Measurements from ENCODE around the gene GBP6. TPM values are rescaled to one million over a fixed set of nuclear protein-coding genes. Genes with fewer than 3 reads are reported as not detected.
"Not testable (repeated sequence)": the region's sequence is repeated elsewhere in the genome, so short reads cannot be mapped to it uniquely, and the experiment has no call there.

The GBP6 gene
- total RNA-seq, 1 donor from 2014 or later, result not detected

GRCh38 chr1:89405275-89405929 lies 41.5 kb downstream of the GBP6 start:
- Mint-ChIP-seq H3K27ac (ENCODE audit: unreplicated experiment) (no peak overlapping the region), H3K4me3 (ENCODE audit: unreplicated experiment) (no peak overlapping the region)

GRCh38 chr1:89407360-89407759 lies 43.5 kb downstream of the GBP6 start:
- H3K36me3 Mint-ChIP-seq (ENCODE audit: unreplicated experiment), result no peaks in the 10 kb centered on the region
- H3K4me1 Mint-ChIP-seq (ENCODE audit: unreplicated experiment), result no peaks in the 10 kb centered on the region
- TF ChIP-seq CTCF (IDR thresholded peaks at IDR 0.05), result no peak
- H3K4me3 Mint-ChIP-seq (ENCODE audit: unreplicated experiment), result no peak overlapping the region
- H3K27me3 Mint-ChIP-seq (ENCODE audit: unreplicated experiment), result peaks cover 2% of the 10 kb centered on the region
- H3K9me3 Mint-ChIP-seq (ENCODE audit: unreplicated experiment), result no peaks in the 10 kb centered on the region
- H3K27ac Mint-ChIP-seq (ENCODE audit: unreplicated experiment), result no peak overlapping the region
- no peak for DNase-seq (ENCODE audit: extremely low spot score, unreplicated experiment)

More at GRCh38 chr1:89405275-89405929, 41.5 kb downstream of the GBP6 start:
- no peak for DNase-seq (ENCODE audit: extremely low spot score, unreplicated experiment)
- H3K4me1 Mint-ChIP-seq (ENCODE audit: unreplicated experiment), result no peaks in the 10 kb centered on the region
- peaks cover 4% of the 10 kb centered on the region for H3K9me3 Mint-ChIP-seq (ENCODE audit: unreplicated experiment)
- TF ChIP-seq CTCF (IDR thresholded peaks at IDR 0.05), result no peak
- peaks cover 2% of the 10 kb centered on the region for H3K27me3 Mint-ChIP-seq (ENCODE audit: unreplicated experiment)
- H3K36me3 Mint-ChIP-seq (ENCODE audit: unreplicated experiment), result no peaks in the 10 kb centered on the region

- H3K36me3 Mint-ChIP-seq (ENCODE audit: unreplicated experiment); H3K4me1 Mint-ChIP-seq (ENCODE audit: unreplicated experiment); H3K4me3 Mint-ChIP-seq (ENCODE audit: unreplicated experiment); H3K27me3 Mint-ChIP-seq (ENCODE audit: unreplicated experiment); H3K27ac Mint-ChIP-seq (ENCODE audit: unreplicated experiment); DNase-seq (ENCODE audit: extremely low spot score, unreplicated experiment); H3K9me3 Mint-ChIP-seq (ENCODE audit: unreplicated experiment): not testable (repeated sequence)
Observed at GRCh38 chr1:89407768-89408167, 43.9 kb downstream of the GBP6 start.

- H3K9me3 Mint-ChIP-seq (ENCODE audit: unreplicated experiment), result no peaks in the 10 kb centered on the region
- DNase-seq (ENCODE audit: extremely low spot score, unreplicated experiment), result no peak
- H3K27me3 Mint-ChIP-seq (ENCODE audit: unreplicated experiment), result peaks cover 8% of the 10 kb centered on the region
- no peak overlapping the region for H3K4me3 Mint-ChIP-seq (ENCODE audit: unreplicated experiment)
- no peak for TF ChIP-seq CTCF (IDR thresholded peaks at IDR 0.05)
- H3K4me1 Mint-ChIP-seq (ENCODE audit: unreplicated experiment), result no peaks in the 10 kb centered on the region
- H3K36me3 Mint-ChIP-seq (ENCODE audit: unreplicated experiment), result no peaks in the 10 kb centered on the region
- H3K27ac Mint-ChIP-seq (ENCODE audit: unreplicated experiment), result no peak overlapping the region
Observed at GRCh38 chr1:89425056-89425455, 61.2 kb downstream of the GBP6 start.

- Mint-ChIP-seq H3K27ac (ENCODE audit: unreplicated experiment) (no peak overlapping the region), H3K36me3 (ENCODE audit: unreplicated experiment) (no peaks in the 10 kb centered on the region), H3K9me3 (ENCODE audit: unreplicated experiment) (no peaks in the 10 kb centered on the region), H3K4me3 (ENCODE audit: unreplicated experiment) (no peak overlapping the region), H3K4me1 (ENCODE audit: unreplicated experiment) (no peaks in the 10 kb centered on the region), H3K27me3 (ENCODE audit: unreplicated experiment) (peaks cover 5% of the 10 kb centered on the region)
- DNase-seq (ENCODE audit: extremely low spot score, unreplicated experiment), result no peak
- TF ChIP-seq CTCF (IDR thresholded peaks at IDR 0.05), result no peak
Observed at GRCh38 chr1:89429062-89429461, 65.2 kb downstream of the GBP6 start.

- not testable (repeated sequence) for H3K4me3 Mint-ChIP-seq (ENCODE audit: unreplicated experiment); H3K27ac Mint-ChIP-seq (ENCODE audit: unreplicated experiment); H3K27me3 Mint-ChIP-seq (ENCODE audit: unreplicated experiment); DNase-seq (ENCODE audit: extremely low spot score, unreplicated experiment); H3K4me1 Mint-ChIP-seq (ENCODE audit: unreplicated experiment); H3K36me3 Mint-ChIP-seq (ENCODE audit: unreplicated experiment); H3K9me3 Mint-ChIP-seq (ENCODE audit: unreplicated experiment)
Observed at GRCh38 chr1:89429681-89430080, 65.8 kb downstream of the GBP6 start.

Measured in osteocyte (in vitro differentiated cells).